Neuron (in vitro differentiated cells): ENCODE results near the gene DHRS13.

Experiments
- H2AFZ ChIP-seq: one replicate; pipeline ENCODE4 v1.6.1; 2013; ENCODE audit warnings: low read depth, mild to moderate bottlenecking, inconsistent platforms, low read length, moderate library complexity
- H3K27me3 ChIP-seq: one replicate; pipeline ENCODE4 v1.6.1; 2013; ENCODE audit warnings: low read length; ENCODE audit not compliant: insufficient read depth
- H3K36me3 ChIP-seq: one replicate; pipeline ENCODE4 v1.6.1; 2013; ENCODE audit warnings: low read length; ENCODE audit not compliant: insufficient read depth
- H3K4me1 ChIP-seq: one replicate; pipeline ENCODE4 v1.6.1; 2013; ENCODE audit warnings: low read length; ENCODE audit not compliant: insufficient read depth
- H3K4me3 ChIP-seq: 2 replicates; pipeline ENCODE4 v1.5.1; 2013; ENCODE audit warnings: mild to moderate bottlenecking, low read length, moderate library complexity
- H3K9me3 ChIP-seq: one replicate; pipeline ENCODE4 v1.6.1; 2013; ENCODE audit warnings: low read length

Gene DHRS13

GRCh38 chr17:28925912-28926365 is 23.1 kb upstream of the DHRS13 start:
- no peaks in the 10 kb centered on the region for H3K27me3 ChIP-seq
- H3K36me3 ChIP-seq: peaks cover 63% of the 10 kb centered on the region
- no peak overlapping the region for H3K4me3 ChIP-seq
- no peak overlapping the region for H2AFZ ChIP-seq
- H3K4me1 ChIP-seq: no peaks in the 10 kb centered on the region
- H3K9me3 ChIP-seq: no peaks in the 10 kb centered on the region

DNA sequence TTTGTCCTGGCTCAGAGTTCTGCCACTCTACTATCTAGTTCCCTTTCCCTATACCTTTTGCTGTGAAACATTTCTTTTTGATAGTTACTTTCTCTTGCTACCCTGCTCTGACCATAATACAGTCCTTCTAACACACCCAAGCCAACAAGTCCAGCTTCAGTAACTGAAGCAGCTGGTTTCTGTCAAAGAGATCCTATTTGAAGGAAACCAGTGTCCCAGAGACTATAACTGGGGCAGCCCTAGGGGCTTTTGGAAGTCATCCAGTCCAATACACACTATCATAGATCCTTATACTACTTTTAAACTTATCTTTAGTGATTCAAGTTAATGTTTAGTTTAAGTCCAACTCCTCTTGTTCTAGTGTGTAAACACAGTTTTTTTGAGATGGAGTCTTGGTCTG is 17.3 kb upstream of the DHRS13 start:
- Histone ChIP-seq H3K4me3 (no peak overlapping the region), H3K36me3 (peaks cover 89% of the 10 kb centered on the region), H3K4me1 (no peaks in the 10 kb centered on the region), H3K9me3 (no peaks in the 10 kb centered on the region), H2AFZ (no peak overlapping the region), H3K27me3 (no peaks in the 10 kb centered on the region)

DNA sequence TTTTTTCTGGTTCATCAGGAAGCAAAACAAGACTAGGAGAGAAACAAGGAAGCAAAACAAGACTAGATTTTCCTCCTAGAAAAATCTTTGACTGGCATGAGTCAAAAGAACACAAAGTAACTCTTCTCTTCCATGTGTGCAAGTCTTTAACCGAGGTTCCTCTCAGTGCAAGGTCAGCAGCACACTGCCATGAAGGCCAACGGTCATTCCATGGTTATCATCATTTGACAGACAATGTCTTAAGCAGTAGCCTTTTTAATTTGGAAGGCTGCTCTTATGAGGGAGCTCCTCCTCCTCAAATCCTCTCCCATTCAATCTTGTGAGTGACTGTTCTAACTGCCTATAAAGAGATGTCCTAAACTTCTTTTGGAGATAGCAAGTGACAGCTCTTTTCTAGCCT is 15.4 kb upstream of the DHRS13 start:
- no peaks in the 10 kb centered on the region for H3K4me1 ChIP-seq
- no peak overlapping the region for H2AFZ ChIP-seq
- no peaks in the 10 kb centered on the region for H3K9me3 ChIP-seq
- H3K4me3 ChIP-seq: no peak overlapping the region
- no peaks in the 10 kb centered on the region for H3K27me3 ChIP-seq
- H3K36me3 ChIP-seq: peaks cover 88% of the 10 kb centered on the region

DNA sequence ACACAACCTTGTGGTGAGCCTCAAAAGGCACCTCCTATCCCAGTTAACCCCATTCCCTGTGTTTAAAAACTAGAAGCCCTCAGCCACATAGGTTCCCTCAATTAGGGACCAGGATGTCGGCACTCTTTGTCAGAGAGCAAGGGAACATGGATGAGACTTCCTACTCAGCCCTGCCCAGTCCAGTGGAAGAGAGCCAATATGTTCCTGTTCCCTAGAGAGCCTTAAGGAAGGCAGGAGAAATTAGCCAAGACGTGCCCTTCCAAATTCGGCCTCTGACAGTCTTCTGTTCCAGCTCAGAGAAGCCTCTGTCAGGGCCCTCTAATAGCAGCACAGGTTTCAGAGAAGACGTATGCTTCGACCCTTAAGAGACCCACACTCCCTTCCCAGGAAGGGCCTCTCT is 14.6 kb upstream of the DHRS13 start:
- Histone ChIP-seq H3K4me3 (no peak overlapping the region), H2AFZ (no peak overlapping the region), H3K9me3 (no peaks in the 10 kb centered on the region), H3K36me3 (peaks cover 89% of the 10 kb centered on the region), H3K27me3 (no peaks in the 10 kb centered on the region), H3K4me1 (no peaks in the 10 kb centered on the region)

GRCh38 chr17:28917029-28917428 is 14.2 kb upstream of the DHRS13 start:
- Histone ChIP-seq H2AFZ (no peak overlapping the region), H3K27me3 (no peaks in the 10 kb centered on the region), H3K36me3 (peaks cover 89% of the 10 kb centered on the region), H3K9me3 (no peaks in the 10 kb centered on the region), H3K4me1 (no peaks in the 10 kb centered on the region), H3K4me3 (no peak overlapping the region)

DNA sequence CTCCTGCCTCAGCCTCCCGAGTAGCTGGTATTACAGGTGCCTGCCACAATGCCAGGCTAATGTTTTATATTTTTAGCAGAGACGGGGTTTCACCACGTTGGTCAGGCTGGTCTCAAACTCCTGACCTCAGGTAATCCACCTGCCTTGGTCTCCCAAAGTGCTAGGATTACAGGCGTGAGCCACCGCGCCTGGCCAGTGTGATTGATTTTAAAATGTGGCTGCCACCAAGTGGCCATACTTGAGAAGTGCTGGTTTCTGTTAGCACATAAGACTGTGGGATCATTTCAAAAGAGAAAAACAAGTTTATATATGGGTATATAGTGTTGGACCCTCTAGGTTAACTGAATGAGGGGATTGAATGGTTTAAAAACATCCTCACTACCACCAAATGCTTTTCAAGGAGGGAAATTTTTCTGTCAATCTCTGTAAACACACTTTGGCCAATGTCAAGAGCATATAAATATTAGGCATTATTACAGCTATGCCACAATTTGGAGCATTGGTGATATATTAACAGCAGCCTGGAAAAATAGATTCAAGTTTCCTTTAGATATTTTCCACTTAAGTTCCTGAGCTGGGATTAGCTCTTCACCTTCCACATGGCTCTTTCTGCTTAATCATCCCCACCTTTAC is 13.5 kb upstream of the DHRS13 start:
- Histone ChIP-seq H2AFZ (no peak overlapping the region), H3K27me3 (no peaks in the 10 kb centered on the region), H3K4me1 (no peaks in the 10 kb centered on the region), H3K36me3 (peaks cover 89% of the 10 kb centered on the region), H3K9me3 (no peaks in the 10 kb centered on the region), H3K4me3 (no peak overlapping the region)

DNA sequence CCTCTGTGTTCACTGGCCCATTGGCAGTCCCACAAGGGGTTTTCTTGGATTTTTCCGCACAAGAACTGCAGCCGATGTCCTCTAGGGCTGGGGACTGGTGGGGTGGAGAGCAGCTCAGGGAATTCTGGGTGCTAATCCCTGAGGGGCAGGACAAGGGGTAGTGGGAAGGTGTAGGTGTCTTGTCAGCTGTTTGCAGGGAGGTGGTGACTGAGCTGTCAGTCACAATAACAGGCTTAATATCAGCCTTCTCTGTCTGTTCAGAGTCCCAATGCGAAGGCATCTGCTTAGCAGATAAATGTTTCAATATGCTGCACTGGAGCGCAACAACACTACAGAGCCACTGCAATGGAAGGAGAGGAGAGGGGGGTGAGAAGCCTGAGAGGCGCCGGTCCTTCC is 10.1 kb upstream of the DHRS13 start:
- no peaks in the 10 kb centered on the region for H3K27me3 ChIP-seq
- no peak overlapping the region for H2AFZ ChIP-seq
- H3K36me3 ChIP-seq: peaks cover 95% of the 10 kb centered on the region
- H3K4me3 ChIP-seq: no peak overlapping the region
- no peaks in the 10 kb centered on the region for H3K9me3 ChIP-seq
- H3K4me1 ChIP-seq: no peaks in the 10 kb centered on the region

DNA sequence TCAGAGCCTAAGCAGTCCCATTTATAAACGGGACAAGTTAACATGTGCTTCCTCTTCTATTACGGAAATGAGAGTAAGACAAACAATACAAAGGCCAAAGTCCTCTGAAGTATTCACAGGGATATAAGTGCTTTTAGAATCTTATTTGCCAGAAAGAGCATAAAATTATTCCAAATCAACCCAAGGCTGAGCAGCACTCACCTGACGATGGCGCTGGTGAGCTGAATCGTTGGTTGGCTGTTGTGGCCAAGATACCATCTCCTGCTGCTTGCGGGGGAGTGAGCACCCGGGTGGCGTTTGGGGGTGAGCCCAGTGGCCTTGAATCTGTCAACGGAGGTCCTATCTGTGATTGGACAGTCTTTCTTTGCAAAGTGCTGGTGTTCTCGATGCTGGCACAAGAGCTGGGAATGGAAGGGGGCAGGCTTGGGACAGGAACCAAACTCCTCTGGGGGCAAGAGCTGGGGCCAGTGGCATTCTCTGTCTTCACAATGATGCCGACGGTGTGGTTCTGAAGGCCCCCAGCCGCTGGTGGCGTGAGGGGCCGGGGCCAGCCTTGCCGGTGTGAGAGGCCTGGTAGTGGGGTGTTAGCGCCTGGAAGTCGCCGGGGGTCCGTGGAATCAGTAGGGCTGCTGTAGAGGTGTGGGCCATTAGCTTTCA is 9.5 kb upstream of the DHRS13 start:
- H2AFZ ChIP-seq: no peak overlapping the region
- H3K36me3 ChIP-seq: peaks cover 95% of the 10 kb centered on the region
- H3K27me3 ChIP-seq: no peaks in the 10 kb centered on the region
- no peak overlapping the region for H3K4me3 ChIP-seq
- no peaks in the 10 kb centered on the region for H3K9me3 ChIP-seq
- no peaks in the 10 kb centered on the region for H3K4me1 ChIP-seq

- H3K36me3 ChIP-seq: peaks cover 95% of the 10 kb centered on the region
- H3K4me3 ChIP-seq: no peak overlapping the region
- no peaks in the 10 kb centered on the region for H3K9me3 ChIP-seq
- H3K27me3 ChIP-seq: no peaks in the 10 kb centered on the region
- H3K4me1 ChIP-seq: no peaks in the 10 kb centered on the region
- H2AFZ ChIP-seq: no peak overlapping the region
Observed at GRCh38 chr17:28911411-28912045, 8.6 kb upstream of the DHRS13 start.

DNA sequence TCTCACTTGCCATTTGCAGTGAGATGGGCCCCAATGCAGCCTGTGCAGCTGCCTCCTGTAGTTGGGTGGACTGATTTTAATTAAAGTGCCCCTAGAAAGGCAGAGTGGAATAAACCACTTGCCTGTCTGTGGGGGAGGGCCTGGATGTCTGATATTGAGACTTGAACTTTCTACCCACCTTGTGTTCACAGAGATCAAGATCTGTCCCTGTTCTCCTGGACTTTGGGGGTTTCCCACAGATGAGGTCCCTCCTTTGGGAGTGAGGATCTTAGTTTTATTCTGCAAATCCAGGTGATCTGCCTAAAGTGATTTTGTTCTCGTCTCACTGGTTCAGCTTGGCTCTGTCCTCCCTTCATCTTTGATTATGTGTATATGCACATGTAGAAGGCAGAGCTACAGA is 7.7 kb upstream of the DHRS13 start:
- no peaks in the 10 kb centered on the region for H3K27me3 ChIP-seq
- no peaks in the 10 kb centered on the region for H3K4me1 ChIP-seq
- H3K36me3 ChIP-seq: peaks cover 94% of the 10 kb centered on the region
- H2AFZ ChIP-seq: no peak overlapping the region
- H3K4me3 ChIP-seq: no peak overlapping the region
- no peaks in the 10 kb centered on the region for H3K9me3 ChIP-seq

DNA sequence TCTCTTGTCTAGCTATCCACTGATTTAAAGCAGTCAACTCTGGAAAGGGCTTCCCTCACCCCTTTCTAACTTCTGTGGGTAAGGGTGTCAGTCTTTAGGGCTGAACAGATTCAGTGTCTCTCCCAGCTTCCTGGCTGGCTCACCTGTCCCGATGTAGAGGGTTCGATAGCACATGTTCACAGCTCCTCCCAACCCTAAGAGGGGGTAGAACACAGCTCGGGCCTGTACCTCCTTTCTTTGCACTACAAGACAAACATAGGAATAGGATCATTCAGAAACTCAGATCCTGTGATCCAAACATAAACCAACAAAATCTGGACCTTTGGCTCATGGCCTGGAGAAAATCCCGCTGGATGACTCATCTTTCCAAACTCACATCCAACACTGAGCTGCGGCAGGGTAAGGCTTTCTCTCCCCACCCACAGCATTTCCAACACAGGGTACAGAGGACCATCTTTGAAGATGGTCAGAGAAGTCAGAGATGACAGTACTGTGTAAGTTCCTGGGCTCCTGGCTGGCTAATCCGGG is 5.8 kb upstream of the DHRS13 start:
- no peak overlapping the region for H2AFZ ChIP-seq
- no peaks in the 10 kb centered on the region for H3K4me1 ChIP-seq
- H3K9me3 ChIP-seq: no peaks in the 10 kb centered on the region
- H3K36me3 ChIP-seq: peaks cover 79% of the 10 kb centered on the region
- H3K4me3 ChIP-seq: no peak overlapping the region
- H3K27me3 ChIP-seq: no peaks in the 10 kb centered on the region

DNA sequence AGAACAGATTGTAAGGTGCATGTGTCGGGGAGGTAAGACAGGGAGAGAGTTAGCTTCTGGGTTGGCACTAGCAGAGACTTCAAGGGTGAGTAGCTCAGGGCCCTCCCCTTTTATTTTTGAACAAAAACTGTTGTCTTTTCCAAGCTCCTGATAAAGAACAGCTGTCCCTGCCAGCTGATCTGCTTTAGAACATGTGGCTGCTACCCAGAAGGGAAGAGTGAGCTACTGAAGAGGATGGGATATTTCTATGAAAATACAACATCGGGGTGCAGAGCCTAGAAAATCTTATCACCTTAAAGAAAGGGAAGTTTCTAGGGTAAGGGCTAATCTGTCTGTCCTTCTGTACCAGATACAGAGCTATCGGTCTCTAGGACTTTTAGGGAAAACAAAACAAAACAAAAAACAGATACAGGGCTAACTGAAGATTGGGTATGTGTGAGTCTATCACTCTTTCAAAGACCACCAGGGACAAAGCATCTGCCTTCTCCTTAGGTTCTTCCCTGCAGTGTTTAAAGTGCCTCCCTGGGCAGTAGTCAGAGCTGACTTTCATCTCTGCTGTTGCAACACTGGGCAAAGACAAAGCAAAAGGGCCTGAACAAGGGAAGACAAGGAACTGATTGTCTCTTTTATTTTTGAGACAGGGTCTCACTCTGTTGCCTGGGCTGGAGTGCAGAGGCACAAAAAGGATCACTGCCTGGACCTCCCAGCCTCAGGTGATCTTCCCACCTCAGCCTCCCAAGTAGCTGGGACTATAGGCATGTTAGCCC is 5.0 kb upstream of the DHRS13 start:
- H2AFZ ChIP-seq: no peak overlapping the region
- H3K27me3 ChIP-seq: no peaks in the 10 kb centered on the region
- H3K9me3 ChIP-seq: no peaks in the 10 kb centered on the region
- H3K4me1 ChIP-seq: no peaks in the 10 kb centered on the region
- H3K4me3 ChIP-seq: no peak overlapping the region
- H3K36me3 ChIP-seq: peaks cover 71% of the 10 kb centered on the region
